Ovary (tissue), 9 donors: Measurements from ENCODE around the gene HOXA4. TPM values are rescaled to one million over a fixed set of nuclear protein-coding genes. Genes with fewer than 3 reads are reported as not detected.

Experiments used
- DNase-seq, 5 donors: peaks; one replicate each; pipeline ENCODE4 v3.0.0-alpha.2; 2019 to 2020
- H3K27ac ChIP-seq, 2 donors: fragments of 200-600 bp; one replicate each; pipeline versions ENCODE4 v1.5.1 to v1.8.0; 2019 to 2022
- H3K27me3 ChIP-seq: fragments of 200-600 bp; one replicate; pipeline ENCODE4 v1.8.0; 2022
- H3K36me3 ChIP-seq: fragments of 200-600 bp; sonication (generic); one replicate; pipeline ENCODE4 v1.5.1; 2019
- H3K4me1 ChIP-seq: one replicate; pipeline ENCODE4 v1.8.1; 2013; ENCODE audit warnings: mild to moderate bottlenecking, moderate library complexity; ENCODE audit not compliant: insufficient read depth
- H3K4me3 ChIP-seq: fragments of 200-600 bp; sonication (generic); one replicate; pipeline ENCODE4 v1.5.1; 2017
- H3K9me3 ChIP-seq, 2 donors: fragments of 200-600 bp in 1 of 2; sonication (generic) in 1 of 2; one replicate each; pipeline versions ENCODE4 v1.5.1 to v1.8.1; 2013 to 2019; ENCODE audit warnings: mild to moderate bottlenecking in 1 of 2, moderate library complexity in 1 of 2
- EP300 ChIP-seq: sonication (generic); formaldehyde crosslinking; IDR thresholded peaks from one replicate; pipeline ENCODE4 v1.6.1; 2017; ENCODE audit warnings: antibody characterized with exemption
- POLR2A ChIP-seq: fragments of 450-650 bp; IDR thresholded peaks from one replicate; pipeline ENCODE4 v1.6.1; 2017; ENCODE audit warnings: antibody characterized with exemption, mild to moderate bottlenecking, moderate library complexity
- WGBS, 3 donors: extraction: QIAGEN DNeasy Blood & Tissue Kit in 1 of 3; methylation state at CpG; one replicate each; pipeline versions ENCODE4 v1.1.5 to v1.1.7; 2013 to 2017; 5-methylcytosine and 5-hydroxymethylcytosine counted together
- intact Hi-C, 4 donors: fragments of 100-400 bp; cut with DNase I; formaldehyde crosslinking; loops; one replicate each; pipeline versions ENCODE4 v1.11.0 to v1.15.1; 2022 to 2023
- microRNA counts: library from miRNA; unstranded; fragments of <30 nt; microRNA quantifications from one replicate; lab custom pipeline; 2016
- microRNA-seq, 3 donors: library from miRNA; unstranded; fragments of <30 nt; microRNA quantifications; one replicate each; pipeline versions ENCODE4 to v1.2.0, GENCODE V29; 2019 to 2020
- polyA plus RNA-seq, 2 donors: library from polyadenylated mRNA; stranded (reverse); fragments of 200-250 nt in 1 of 2; fragments of 350-450 nt in 1 of 2; fragmentation: Illumina TruSeq in 1 of 2; extraction: RNeasy Lipid Tissue Mini Kit (QIAGEN cat#74804) in 1 of 2; gene quantifications; one replicate each; pipeline ENCODE4 v1.2.3, GENCODE V29; 2013 to 2014
- small RNA-seq: library from RNA; depleted of rRNA; stranded (forward); fragments of <200 nt; gene quantifications from one replicate; pipeline ENCODE3, GENCODE V24; 2016
- total RNA-seq, 7 donors: library from RNA; depleted of rRNA in 2 of 7; stranded (reverse); fragments of >200 nt in 2 of 7; fragmentation: NEBNext Ultra II Directional in 3 of 7; extraction: Animal tissue kit (Norgen Biotek cat#: 25700) in 3 of 7; gene quantifications; one replicate each; pipeline versions ENCODE4 v1.1.0 to v1.2.4, GENCODE V29; 2016 to 2023
- TF ChIP-seq, protein P1 (sequence below), 3 donors: fragments of 450-650 bp in 2 of 3; fragments of 200-600 bp in 1 of 3; IDR thresholded peaks; one replicate each; pipeline versions ENCODE4 v1.5.1 to v1.8.0; 2016 to 2022; ENCODE audit warnings: antibody characterized with exemption in 3 of 3, mild to moderate bottlenecking in 1 of 3
- donor health status: DM: no; HTN: no; CAD: no; lungs with moderate emphysema.
- donor health status: DM: no; HTN: no; CAD: no.
- donor health status: Bipolar disorder and iron deficiency.
- donor health status: DM: yes; HTN: yes; CAD: no.
- donor health status: DM: no; HTN: no; CAD: no.
- donor health status: DM: yes; HTN: yes; CAD: no.

HOXA4 gene
- total and polyA plus RNA-seq, 9 donors, result 0.22 to 34.0 (median 3.5) TPM

- no peak for DNase-seq
- WGBS, 3 donors, result 57 to 67% (median 63%) methylated on average over 4 of the region's 4 CpGs
- Histone ChIP-seq H3K27ac (no peak overlapping the region), H3K27me3 (no peaks in the 10 kb centered on the region), H3K36me3 (no peaks in the 10 kb centered on the region), H3K9me3 (no peaks in the 10 kb centered on the region), H3K4me1 (no peaks in the 10 kb centered on the region), H3K4me3 (no peak overlapping the region)
- TF ChIP-seq EP300 (no peak), POLR2A (no peak)
- TF ChIP-seq, protein P1, sequence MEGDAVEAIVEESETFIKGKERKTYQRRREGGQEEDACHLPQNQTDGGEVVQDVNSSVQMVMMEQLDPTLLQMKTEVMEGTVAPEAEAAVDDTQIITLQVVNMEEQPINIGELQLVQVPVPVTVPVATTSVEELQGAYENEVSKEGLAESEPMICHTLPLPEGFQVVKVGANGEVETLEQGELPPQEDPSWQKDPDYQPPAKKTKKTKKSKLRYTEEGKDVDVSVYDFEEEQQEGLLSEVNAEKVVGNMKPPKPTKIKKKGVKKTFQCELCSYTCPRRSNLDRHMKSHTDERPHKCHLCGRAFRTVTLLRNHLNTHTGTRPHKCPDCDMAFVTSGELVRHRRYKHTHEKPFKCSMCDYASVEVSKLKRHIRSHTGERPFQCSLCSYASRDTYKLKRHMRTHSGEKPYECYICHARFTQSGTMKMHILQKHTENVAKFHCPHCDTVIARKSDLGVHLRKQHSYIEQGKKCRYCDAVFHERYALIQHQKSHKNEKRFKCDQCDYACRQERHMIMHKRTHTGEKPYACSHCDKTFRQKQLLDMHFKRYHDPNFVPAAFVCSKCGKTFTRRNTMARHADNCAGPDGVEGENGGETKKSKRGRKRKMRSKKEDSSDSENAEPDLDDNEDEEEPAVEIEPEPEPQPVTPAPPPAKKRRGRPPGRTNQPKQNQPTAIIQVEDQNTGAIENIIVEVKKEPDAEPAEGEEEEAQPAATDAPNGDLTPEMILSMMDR (IDR thresholded peaks at IDR 0.05), result no peak
- intact Hi-C loops, result no loop called here
These were observed 49.6 kb downstream of the HOXA4 start for GRCh38 chr7:27080844-27081436.

DNA sequence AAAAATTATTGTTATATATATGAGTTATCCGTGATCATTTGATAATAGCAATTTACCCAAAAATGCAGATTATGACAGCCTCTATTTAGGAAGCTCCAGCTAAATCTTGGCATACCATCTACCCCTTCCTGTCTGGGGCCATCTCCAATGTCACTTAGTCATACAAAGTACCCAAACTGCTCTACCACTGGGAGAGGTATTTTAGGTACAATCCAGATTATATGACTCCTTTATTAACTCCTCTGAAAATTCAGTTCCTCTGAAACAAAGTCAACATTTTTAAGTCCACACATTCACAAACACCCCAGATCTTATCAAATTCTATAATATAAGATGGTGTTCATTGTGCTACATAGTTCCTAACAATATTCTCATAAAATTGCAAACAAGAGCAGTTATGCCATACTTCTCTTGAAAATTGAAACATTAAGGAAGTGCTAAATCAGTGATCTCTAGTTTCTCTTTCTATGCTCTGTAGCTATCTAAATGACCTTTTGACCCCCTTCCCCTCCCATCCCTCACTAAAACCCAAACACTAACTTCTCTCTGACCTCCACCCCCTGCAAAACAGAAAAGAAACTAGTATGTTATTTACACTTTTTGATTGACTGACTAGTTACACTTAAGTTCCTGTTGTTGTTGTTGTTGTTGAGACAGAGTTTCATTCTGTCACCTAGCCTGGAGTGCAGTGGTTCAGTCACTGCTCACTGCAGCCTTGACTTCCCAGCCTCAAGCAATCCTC lies 51.2 kb downstream of the HOXA4 start:
- Histone ChIP-seq H3K9me3 (peaks cover 0 to 4% of the 10 kb centered on the region in 2 donors), H3K27me3 (no peaks in the 10 kb centered on the region), H3K36me3 (no peaks in the 10 kb centered on the region), H3K27ac (no peak overlapping the region), H3K4me3 (no peak overlapping the region), H3K4me1 (no peaks in the 10 kb centered on the region)
- TF ChIP-seq, protein P1 (IDR thresholded peaks at IDR 0.05), result no peak
- TF ChIP-seq POLR2A, result no peak
- no peak for TF ChIP-seq EP300
- WGBS, 3 donors, result 92 to 93% (median 93%) methylated on average over 1 of the region's 1 CpG
- intact Hi-C loops, result no loop called here
- no peak for DNase-seq

DNA sequence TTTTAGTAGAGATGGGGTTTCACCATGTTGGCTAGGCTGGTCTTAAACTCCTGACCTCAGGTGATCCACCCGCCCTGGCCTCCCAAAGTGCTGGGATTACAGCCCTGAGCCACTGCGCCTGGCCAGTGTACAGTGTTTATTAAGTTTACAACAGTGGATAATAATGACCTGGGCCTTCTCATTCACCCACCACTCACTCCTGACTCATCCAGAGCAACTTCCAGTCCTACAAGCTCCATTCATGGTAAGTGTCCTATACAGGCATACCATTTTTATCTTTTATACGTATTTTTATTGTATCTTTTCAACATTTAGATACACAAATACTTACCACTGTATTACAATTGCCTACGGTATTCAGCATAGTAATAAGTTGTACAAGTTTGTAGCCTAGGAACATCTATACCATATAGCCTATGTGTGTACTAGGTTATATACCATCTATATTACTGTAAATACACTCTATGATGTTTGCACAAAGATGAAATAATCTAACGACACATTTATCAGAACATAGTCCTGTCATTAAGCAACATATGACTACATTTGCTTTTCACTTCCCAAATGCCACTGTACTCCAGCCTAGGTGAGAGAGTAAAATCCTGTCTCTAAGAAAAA lies 51.8 kb downstream of the HOXA4 start:
- H3K27ac ChIP-seq, result no peak overlapping the region
- no peak for DNase-seq
- H3K27me3 ChIP-seq, result no peaks in the 10 kb centered on the region
- intact Hi-C loops, result no loop called here
- H3K36me3 ChIP-seq, result no peaks in the 10 kb centered on the region
- H3K4me1 ChIP-seq, result no peaks in the 10 kb centered on the region
- TF ChIP-seq, protein P1 (IDR thresholded peaks at IDR 0.05), result no peak
- no peak for TF ChIP-seq POLR2A
- no peak for TF ChIP-seq EP300
- no peak overlapping the region for H3K4me3 ChIP-seq
- 94 to 96% (median 95%) methylated on average over 5 of the region's 5 CpGs for WGBS, 3 donors
- H3K9me3 ChIP-seq, result peaks cover 0 to 4% of the 10 kb centered on the region in 2 donors

MicroRNAs within 50 kb of the gene (microRNA counts, 767-probe panel; counts per million panel counts)
- microRNA hsa-miR-196b-5p (lab: Ali Mortazavi, UCI), result 530 counts per million, percentile 78 among the panel's probes with 10 or more counts

Small RNA genes within 50 kb of the gene (microRNA-seq; reads per million reads assigned to microRNA genes)
- 48.2 to 186 (median 186) reads per million in 3 donors for gene MIR196B

Small RNA genes within 50 kb of the gene (small RNA-seq; reads per million reads assigned to genes)
- not detected for gene AC004080.5
- not detected for gene RF01977

Other genes with a start within 250 kb of the HOXA4 start
- 1 to 10 TPM in 3 of 7 donors, under 1 TPM in 4; 0.23 to 1.5 (median 0.62) TPM for gene HOXA1, start 34.8 kb downstream of the HOXA4 start, total RNA-seq
- gene HOXA1, start 34.8 kb downstream of the HOXA4 start, polyA plus RNA-seq, result under 1 TPM; 0.45 to 0.88 TPM
- 1 to 10 TPM in 3 of 7 donors, under 1 TPM in 2, not detected in 2; 0.36 to 9.0 (median 1.1) TPM for gene HOXA2, start 28.1 kb downstream of the HOXA4 start, total RNA-seq
- 1 to 10 TPM in 1 of 2 donors, under 1 TPM in 1; 0.73 to 1.8 TPM for gene HOXA2, start 28.1 kb downstream of the HOXA4 start, polyA plus RNA-seq
- gene HOXA5, start 12.9 kb upstream of the HOXA4 start, total RNA-seq, result 10 to 100 TPM in 2 of 7 donors, 1 to 10 TPM in 2, under 1 TPM in 3; 0.40 to 29.6 (median 1.4) TPM
- gene HOXA5, start 12.9 kb upstream of the HOXA4 start, polyA plus RNA-seq, result 1 to 10 TPM; 1.8 to 5.6 TPM
- gene HOXA6, start 17.0 kb upstream of the HOXA4 start, total RNA-seq, result 1 to 10 TPM in 3 of 7 donors, under 1 TPM in 4; 0.32 to 4.2 (median 0.43) TPM
- under 1 TPM in 1 of 2 donors, not detected in 1; 0.29 TPM for gene HOXA6, start 17.0 kb upstream of the HOXA4 start, polyA plus RNA-seq
- gene HOXA3, start 21.8 kb upstream of the HOXA4 start, total RNA-seq, result 10 to 100 TPM in 2 of 7 donors, 1 to 10 TPM in 3, under 1 TPM in 2; 0.36 to 50.9 (median 1.3) TPM
- gene HOXA3, start 21.8 kb upstream of the HOXA4 start, polyA plus RNA-seq, result 1 to 10 TPM; 2.3 to 3.4 TPM
- gene HOXA7, start 25.9 kb upstream of the HOXA4 start, total RNA-seq, result 1 to 10 TPM in 3 of 7 donors, under 1 TPM in 4; 0.23 to 4.5 (median 0.75) TPM
- gene HOXA7, start 25.9 kb upstream of the HOXA4 start, polyA plus RNA-seq, result 1 to 10 TPM in 1 of 2 donors, under 1 TPM in 1; 0.53 to 4.1 TPM
- 1 to 10 TPM in 1 of 7 donors, under 1 TPM in 5, not detected in 1; 0.12 to 1.0 (median 0.57) TPM for gene HOXA9, start 34.8 kb upstream of the HOXA4 start, total RNA-seq
- 1 to 10 TPM in 1 of 2 donors, under 1 TPM in 1; 0.22 to 2.5 TPM for gene HOXA9, start 34.8 kb upstream of the HOXA4 start, polyA plus RNA-seq
- gene HOXA10, start 43.6 kb upstream of the HOXA4 start, total RNA-seq, result 1 to 10 TPM in 3 of 7 donors, under 1 TPM in 3, not detected in 1; 0.25 to 2.0 (median 0.91) TPM
- gene HOXA10, start 43.6 kb upstream of the HOXA4 start, polyA plus RNA-seq, result 1 to 10 TPM in 1 of 2 donors, under 1 TPM in 1; 0.34 to 2.8 TPM
- gene HOXA11, start 54.5 kb upstream of the HOXA4 start, total RNA-seq, result 1 to 10 TPM in 3 of 7 donors, under 1 TPM in 1, not detected in 3; 0.23 to 2.0 (median 1.5) TPM
- under 1 TPM; 0.11 to 0.65 TPM for gene HOXA11, start 54.5 kb upstream of the HOXA4 start, polyA plus RNA-seq
- gene HOXA13, start 69.3 kb upstream of the HOXA4 start, total RNA-seq, result not detected
- under 1 TPM in 1 of 2 donors, not detected in 1; 0.07 TPM for gene HOXA13, start 69.3 kb upstream of the HOXA4 start, polyA plus RNA-seq
- not detected for gene EVX1, start 112.0 kb upstream of the HOXA4 start, total RNA-seq
- gene EVX1, start 112.0 kb upstream of the HOXA4 start, polyA plus RNA-seq, result not detected